IMR-90 (cell line): ENCODE measurements around the gene PTGR2. TPM values are rescaled to one million over a fixed set of nuclear protein-coding genes. Genes with fewer than 3 reads are reported as not detected.
A peak's percentile ranks its signal among the peaks of the same experiment; 100 is the strongest.

ENCODE experiments used
- ATAC-seq: fragments of 200-7000 bp; cut with Tn5 transposase; 2 replicates; pipeline ENCODE4 v1.9.1; 2020; ENCODE audit warnings: low read depth, mild to moderate bottlenecking, moderate library complexity
- BruUV-seq: library from RNA; stranded (reverse); fragments of 400-500 nt; replicated peaks from 2 replicates; lab custom pipeline; 2021; lab: Mats Ljungman, UMichigan
- CTCF ChIA-PET: fragments of 300-600 bp; formaldehyde crosslinking; extraction: SDS; loops from one replicate; lab custom pipeline; 2021; ENCODE audit warnings: antibody characterized with exemption; lab: Yijun Ruan, JAX
- POLR2A ChIA-PET: fragments of 300-600 bp; sonication (Branson Sonifier 250); formaldehyde crosslinking; loops from one replicate; lab custom pipeline; 2022; ENCODE audit warnings: antibody characterized with exemption; ENCODE audit not compliant: unreplicated experiment; lab: Charles Lee
- DNase-seq: peaks from one replicate; pipeline ENCODE4 v3.0.0; 2013
- H2AFZ ChIP-seq: replicated peaks from 2 replicates; pipeline ENCODE3; 2013; ENCODE audit warnings: low read length, mild to moderate bottlenecking; ENCODE audit not compliant: poor library complexity
- H2AK5ac ChIP-seq: 2 replicates; pipeline ENCODE4 v1.6.1; 2013; ENCODE audit warnings: low read depth, low read length, inconsistent platforms
- H2AK9ac ChIP-seq: replicated peaks from 2 replicates; pipeline ENCODE3; 2013; ENCODE audit warnings: mild to moderate bottlenecking, low read depth, low read length, moderate library complexity; ENCODE audit not compliant: poor library complexity
- H2BK120ac ChIP-seq: 2 replicates; pipeline ENCODE4 v1.6.1; 2013; ENCODE audit warnings: low read depth, low read length, inconsistent platforms
- H2BK15ac ChIP-seq: 3 replicates; pipeline ENCODE4 v1.6.1; 2013; ENCODE audit warnings: low read depth, low read length, inconsistent platforms
- H2BK20ac ChIP-seq: 2 replicates; pipeline ENCODE4 v1.6.1; 2013; ENCODE audit warnings: low read depth, mild to moderate bottlenecking, inconsistent platforms, low read length, moderate library complexity
- H2BK5ac ChIP-seq: 2 replicates; pipeline ENCODE4 v1.6.1; 2013; ENCODE audit warnings: mild to moderate bottlenecking, low read depth, low read length, inconsistent platforms; ENCODE audit not compliant: poor library complexity, severe bottlenecking
- H3K14ac ChIP-seq: replicated peaks from 2 replicates; pipeline ENCODE4 v1.6.1; 2013; ENCODE audit warnings: low read depth, low read length, inconsistent platforms
- H3K18ac ChIP-seq: 2 replicates; pipeline ENCODE4 v1.6.1; 2013; ENCODE audit warnings: low read depth, low read length, control low read depth
- H3K23ac ChIP-seq: 2 replicates; pipeline ENCODE4 v1.6.1; 2013; ENCODE audit warnings: low read depth, low read length, inconsistent platforms
- H3K27ac ChIP-seq: 2 replicates; pipeline ENCODE4 v1.5.1; 2013; ENCODE audit warnings: mild to moderate bottlenecking, control low read depth, low read length; ENCODE audit not compliant: insufficient read depth
- H3K27me3 ChIP-seq: 2 replicates; pipeline ENCODE4 v1.6.1; 2013; ENCODE audit warnings: low read length; ENCODE audit not compliant: control insufficient read depth, insufficient read depth
- H3K36me3 ChIP-seq: 2 replicates; pipeline ENCODE4 v1.6.1; 2013; ENCODE audit warnings: low read length, mixed read lengths; ENCODE audit not compliant: control insufficient read depth, insufficient read depth
- H3K4ac ChIP-seq: 2 replicates; pipeline ENCODE4 v1.6.1; 2013; ENCODE audit warnings: low read depth, low read length, inconsistent platforms
- H3K4me1 ChIP-seq: 2 replicates; pipeline ENCODE4 v1.6.1; 2013; ENCODE audit warnings: low read length, mixed read lengths; ENCODE audit not compliant: control insufficient read depth, insufficient read depth
- H3K4me2 ChIP-seq: 2 replicates; pipeline ENCODE4 v1.6.1; 2013; ENCODE audit warnings: low read depth, mild to moderate bottlenecking, control low read depth, low read length, moderate library complexity
- H3K4me3 ChIP-seq: 2 replicates; pipeline ENCODE4 v1.5.1; 2013; ENCODE audit warnings: low read depth, mild to moderate bottlenecking, control low read depth, low read length, moderate library complexity; ENCODE audit not compliant: insufficient read depth
- H3K56ac ChIP-seq: 2 replicates; pipeline ENCODE4 v1.6.1; 2013; ENCODE audit warnings: low read length, inconsistent platforms; ENCODE audit not compliant: insufficient read depth; ENCODE audit errors: extremely low read depth
- H3K79me1 ChIP-seq, 2 experiments: 2 replicates each; pipeline ENCODE4 v1.6.1; 2013; ENCODE audit warnings: low read length in 2 of 2, inconsistent platforms in 1 of 2, low read depth in 1 of 2
- H3K9ac ChIP-seq: 2 replicates; pipeline ENCODE4 v1.6.1; 2013; ENCODE audit warnings: low read depth, low read length, control low read depth
- H3K9me1 ChIP-seq: 2 replicates; pipeline ENCODE4 v1.6.1; 2013; ENCODE audit warnings: low read length, inconsistent platforms; ENCODE audit not compliant: insufficient read depth
- H3K9me3 ChIP-seq: 2 replicates; pipeline ENCODE4 v1.6.1; 2013; ENCODE audit warnings: low read length; ENCODE audit not compliant: control insufficient read depth, insufficient read depth
- H4K20me1 ChIP-seq: 2 replicates; pipeline ENCODE4 v1.6.1; 2013; ENCODE audit warnings: low read length, inconsistent platforms; ENCODE audit not compliant: insufficient read depth
- H4K5ac ChIP-seq: 2 replicates; pipeline ENCODE4 v1.6.1; 2013; ENCODE audit warnings: mild to moderate bottlenecking, low read depth, low read length, control low read depth
- H4K8ac ChIP-seq, 2 experiments: 2 replicates each; pipeline ENCODE4 v1.6.1; 2013; ENCODE audit warnings: low read depth in 2 of 2, low read length in 2 of 2, control low read depth in 1 of 2, inconsistent platforms in 1 of 2
- H4K91ac ChIP-seq: 2 replicates; pipeline ENCODE4 v1.6.1; 2013; ENCODE audit warnings: low read depth, low read length, inconsistent platforms; ENCODE audit not compliant: insufficient read depth
- BHLHE40 ChIP-seq: fragments of 150-350 bp; IDR thresholded peaks from 2 replicates; pipeline ENCODE4 v1.6.1; 2016; ENCODE audit warnings: mild to moderate bottlenecking, low read depth, low read length
- CEBPB ChIP-seq: IDR thresholded peaks from 2 replicates; pipeline ENCODE4 v1.6.1; 2012; ENCODE audit warnings: low read depth, low read length, improper control_type of control experiment
- FOS ChIP-seq: fragments of 150-350 bp; IDR thresholded peaks from 2 replicates; pipeline ENCODE4 v1.6.1; 2016; ENCODE audit warnings: low read depth, low read length
- MAFK ChIP-seq: IDR thresholded peaks from 2 replicates; pipeline ENCODE4 v1.6.1; 2012; ENCODE audit warnings: low read depth, low read length, improper control_type of control experiment
- POLR2A ChIP-seq: IDR thresholded peaks from 2 replicates; pipeline ENCODE4 v1.6.1; 2012; ENCODE audit warnings: mild to moderate bottlenecking, low read depth, low read length
- RAD21 ChIP-seq: IDR thresholded peaks from 2 replicates; pipeline ENCODE4 v1.6.1; 2012; ENCODE audit warnings: low read length, improper control_type of control experiment
- RFX5 ChIP-seq: IDR thresholded peaks from 2 replicates; pipeline ENCODE4 v1.8.0; 2012; ENCODE audit warnings: low read depth, mild to moderate bottlenecking, low read length, moderate library complexity
- USF2 ChIP-seq: fragments of 150-350 bp; IDR thresholded peaks from 2 replicates; pipeline ENCODE4 v1.6.1; 2017; ENCODE audit warnings: mild to moderate bottlenecking, antibody characterized with exemption, low read length, low read depth
- WGBS, 2 experiments: methylation state at CpG; one replicate each; pipeline versions ENCODE4 v1.1.5 to v1.1.7; 2013; ENCODE audit warnings: missing lambda C conversion rate in 2 of 2; ENCODE audit not compliant: insufficient read length in 1 of 2; ENCODE audit errors: extremely low coverage in 2 of 2; 5-methylcytosine and 5-hydroxymethylcytosine counted together
- dilution Hi-C: fragments of 300-500 bp; cut with HindIII; formaldehyde crosslinking; loops from one replicate; pipeline ENCODE4 v1.14.3; 2018; ENCODE audit warnings: low sequenced_read_pairs; ENCODE audit not compliant: unreplicated experiment
- in situ Hi-C: fragments of 300-500 bp; cut with MboI; formaldehyde crosslinking; loops from 3 replicates; pipeline ENCODE4 v1.14.3; 2019; ENCODE audit warnings: low sequenced_read_pairs, inconsistent platforms, mixed read lengths
- intact Hi-C: fragments of 100-400 bp; cut with micrococcal nuclease; formaldehyde crosslinking; loops from 2 replicates; pipeline ENCODE4 v1.10.0; 2022
- polyA plus RNA-seq, 3 experiments: library from polyadenylated mRNA; depleted of rRNA; stranded (reverse); fragments of >200 nt; gene quantifications; 2 replicates each; pipeline ENCODE4 v1.2.3, GENCODE V29; 2012; ENCODE audit warnings: low replicate concordance in 1 of 3
- total RNA-seq: library from RNA; depleted of rRNA; stranded (reverse); fragments of >200 nt; gene quantifications from 2 replicates; pipeline ENCODE4 v1.2.3, GENCODE V29; 2012
- TF ChIP-seq, protein P1 (sequence below): fragments of 150-350 bp; IDR thresholded peaks from 2 replicates; pipeline ENCODE4 v1.6.1; 2016; ENCODE audit warnings: low read depth, mild to moderate bottlenecking, low read length, moderate library complexity, borderline replicate concordance
- TF ChIP-seq, protein P2 (sequence below): conservative IDR thresholded peaks from 2 replicates; pipeline ENCODE4 v1.5.1; 2012; ENCODE audit warnings: mild to moderate bottlenecking, low read depth, low read length, improper control_type of control experiment

The PTGR2 gene
- total and polyA plus RNA-seq, 2 of the 4 experiments (the other 2 are of a cell fraction), result 1.3 to 3.2 TPM

GRCh38 chr14:73814153-73814552 is 37.5 kb upstream of the PTGR2 start:
- Histone ChIP-seq H2BK5ac (no peak overlapping the region), H2AFZ (peak overlapping the region; percentile 43), H3K9me1 (no peaks in the 10 kb centered on the region), H2BK120ac (no peak overlapping the region), H3K4me3 (no peak overlapping the region), H2AK5ac (no peak overlapping the region), H4K5ac (no peak overlapping the region), H3K27me3 (no peaks in the 10 kb centered on the region; the same call in 1 of the 2 replicates), H2BK20ac (no peak overlapping the region), H3K4me1 (no peaks in the 10 kb centered on the region), H3K4ac (no peak overlapping the region), H3K9ac (no peak overlapping the region), H3K14ac (no peak overlapping the region), H3K4me2 (no peak overlapping the region), H2AK9ac (no peak overlapping the region), H3K79me1 (no peaks in the 10 kb centered on the region), H4K20me1 (no peaks in the 10 kb centered on the region), H3K23ac (no peak overlapping the region; the same call in 1 of the 2 replicates), H4K91ac (no peak overlapping the region), H2BK15ac (no peak overlapping the region), H3K27ac (no peak overlapping the region), H4K8ac (no peak overlapping the region), H3K56ac (no peak overlapping the region), H3K18ac (no peak overlapping the region), H3K36me3 (no peaks in the 10 kb centered on the region), H3K9me3 (no peaks in the 10 kb centered on the region)
- no CpG with 5 or more reads among the region's 4 CpGs for WGBS, 2 experiments
- intact Hi-C loops (no loop called here), dilution Hi-C loops (no loop called here), in situ Hi-C loops (no loop called here)
- TF ChIP-seq POLR2A (no peak), CEBPB (no peak), USF2 (no peak), BHLHE40 (no peak), RFX5 (no peak), MAFK (no peak), FOS (no peak), RAD21 (no peak)
- TF ChIP-seq, protein P1, sequence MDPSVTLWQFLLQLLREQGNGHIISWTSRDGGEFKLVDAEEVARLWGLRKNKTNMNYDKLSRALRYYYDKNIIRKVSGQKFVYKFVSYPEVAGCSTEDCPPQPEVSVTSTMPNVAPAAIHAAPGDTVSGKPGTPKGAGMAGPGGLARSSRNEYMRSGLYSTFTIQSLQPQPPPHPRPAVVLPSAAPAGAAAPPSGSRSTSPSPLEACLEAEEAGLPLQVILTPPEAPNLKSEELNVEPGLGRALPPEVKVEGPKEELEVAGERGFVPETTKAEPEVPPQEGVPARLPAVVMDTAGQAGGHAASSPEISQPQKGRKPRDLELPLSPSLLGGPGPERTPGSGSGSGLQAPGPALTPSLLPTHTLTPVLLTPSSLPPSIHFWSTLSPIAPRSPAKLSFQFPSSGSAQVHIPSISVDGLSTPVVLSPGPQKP, result no peak
- TF ChIP-seq, protein P2, sequence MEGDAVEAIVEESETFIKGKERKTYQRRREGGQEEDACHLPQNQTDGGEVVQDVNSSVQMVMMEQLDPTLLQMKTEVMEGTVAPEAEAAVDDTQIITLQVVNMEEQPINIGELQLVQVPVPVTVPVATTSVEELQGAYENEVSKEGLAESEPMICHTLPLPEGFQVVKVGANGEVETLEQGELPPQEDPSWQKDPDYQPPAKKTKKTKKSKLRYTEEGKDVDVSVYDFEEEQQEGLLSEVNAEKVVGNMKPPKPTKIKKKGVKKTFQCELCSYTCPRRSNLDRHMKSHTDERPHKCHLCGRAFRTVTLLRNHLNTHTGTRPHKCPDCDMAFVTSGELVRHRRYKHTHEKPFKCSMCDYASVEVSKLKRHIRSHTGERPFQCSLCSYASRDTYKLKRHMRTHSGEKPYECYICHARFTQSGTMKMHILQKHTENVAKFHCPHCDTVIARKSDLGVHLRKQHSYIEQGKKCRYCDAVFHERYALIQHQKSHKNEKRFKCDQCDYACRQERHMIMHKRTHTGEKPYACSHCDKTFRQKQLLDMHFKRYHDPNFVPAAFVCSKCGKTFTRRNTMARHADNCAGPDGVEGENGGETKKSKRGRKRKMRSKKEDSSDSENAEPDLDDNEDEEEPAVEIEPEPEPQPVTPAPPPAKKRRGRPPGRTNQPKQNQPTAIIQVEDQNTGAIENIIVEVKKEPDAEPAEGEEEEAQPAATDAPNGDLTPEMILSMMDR, result no peak
- ChIA-PET CTCF (no interaction called here), POLR2A (interaction anchor here (0.7 kb wide), 1 partner anchor 212 kb away, joined by 5 read pairs; no protein-coding TSS in a partner anchor)
- DNase-seq (no peak), ATAC-seq (no peak)
- BruUV-seq, result no TSS peak
